LNCAP (cell line): ENCODE results near the gene RGS11.

Experiments used
- CTCF ChIP-seq: fragments of 450-650 bp; IDR thresholded peaks from 2 replicates; pipeline ENCODE4 v1.5.1; 2017; ENCODE audit warnings: mild to moderate bottlenecking

The RGS11 gene

GRCh38 chr16:306911-307370 is 31.2 kb upstream of the RGS11 start:
- TF ChIP-seq CTCF: no peak

GRCh38 chr16:305916-306626 is 30.3 kb upstream of the RGS11 start:
- no peak for TF ChIP-seq CTCF

GRCh38 chr16:303760-304505 is 28.2 kb upstream of the RGS11 start:
- no peak for TF ChIP-seq CTCF

- TF ChIP-seq CTCF: no peak
Measured at GRCh38 chr16:301950-302349, 26.2 kb upstream of the RGS11 start.

GRCh38 chr16:301235-301634 is 25.5 kb upstream of the RGS11 start:
- no peak for TF ChIP-seq CTCF

GRCh38 chr16:297832-298231 is 22.1 kb upstream of the RGS11 start:
- TF ChIP-seq CTCF: no peak

- no peak for TF ChIP-seq CTCF
Measured at GRCh38 chr16:296806-297510, 21.2 kb upstream of the RGS11 start.
